H1 (cell line): ENCODE results near the gene MDK. TPM values are rescaled to one million over a fixed set of nuclear protein-coding genes. Genes with fewer than 3 reads are reported as not detected.

Source experiments
- CTCF ChIA-PET: fragments of 300-600 bp; sonication (Branson Sonifier 250); formaldehyde crosslinking; loops from one replicate; lab custom pipeline; 2021; ENCODE audit not compliant: partially characterized antibody; lab: Charles Lee
- POLR2A ChIA-PET: fragments of 300-600 bp; sonication (Branson Sonifier 250); formaldehyde crosslinking; loops from one replicate; lab custom pipeline; 2021; ENCODE audit warnings: inconsistent platforms; ENCODE audit not compliant: partially characterized antibody; lab: Charles Lee
- DNase-seq, 2 experiments: peaks; one replicate each; pipeline versions ENCODE4 v3.0.0 to v3.0.0-alpha.2; 2010 to 2022; ENCODE audit warnings: low spot score in 2 of 2, low read depth in 1 of 2, mixed read lengths in 1 of 2
- FAIRE-seq: peaks from 2 replicates; lab custom pipeline; 2011; peaks lifted over from hg19 to GRCh38; lab: Jason Lieb, UNC
- H2AFZ ChIP-seq: 2 replicates; pipeline ENCODE4 v1.8.1; 2012; ENCODE audit warnings: low read length, inconsistent platforms
- H2AK5ac ChIP-seq: 2 replicates; pipeline ENCODE4 v1.6.1; 2013; ENCODE audit warnings: low read depth, low read length
- H2BK120ac ChIP-seq: replicated peaks from 2 replicates; pipeline ENCODE3; 2013; ENCODE audit warnings: low read depth, low read length, inconsistent platforms
- H2BK12ac ChIP-seq: 2 replicates; pipeline ENCODE4 v1.6.1; 2013; ENCODE audit warnings: low read depth, low read length
- H2BK15ac ChIP-seq: 2 replicates; pipeline ENCODE4 v1.6.1; 2013; ENCODE audit warnings: low read length
- H2BK20ac ChIP-seq: 2 replicates; pipeline ENCODE4 v1.6.1; 2013; ENCODE audit warnings: low read length
- H2BK5ac ChIP-seq: 2 replicates; pipeline ENCODE4 v1.6.1; 2013; ENCODE audit warnings: low read depth, low read length
- H3K14ac ChIP-seq: 2 replicates; pipeline ENCODE4 v1.6.1; 2013; ENCODE audit warnings: inconsistent platforms; ENCODE audit not compliant: insufficient read length
- H3K18ac ChIP-seq: 2 replicates; pipeline ENCODE4 v1.6.1; 2013; ENCODE audit warnings: low read length; ENCODE audit errors: extremely low read depth
- H3K23ac ChIP-seq: 2 replicates; pipeline ENCODE4 v1.6.1; 2013; ENCODE audit warnings: inconsistent platforms; ENCODE audit not compliant: insufficient read length
- H3K23me2 ChIP-seq: 2 replicates; pipeline ENCODE4 v1.6.1; 2013; ENCODE audit warnings: low read depth, low read length
- H3K27ac ChIP-seq: 2 replicates; pipeline ENCODE4 v1.6.1; 2011; ENCODE audit warnings: low read depth, low read length, inconsistent platforms
- H3K27me3 ChIP-seq, 4 experiments: replicated peaks in 1 of 4; 1 replicate in 1 of 4; 2 replicates in 3 of 4; pipeline versions ENCODE4 v1.6.1 to v1.8.1; 2011 to 2013; ENCODE audit warnings: low read length in 3 of 4, mild to moderate bottlenecking in 3 of 4, inconsistent platforms in 2 of 4, mixed read lengths in 2 of 4, moderate library complexity in 1 of 4; ENCODE audit not compliant: control insufficient read depth in 3 of 4, insufficient read depth in 3 of 4; ENCODE audit errors: extremely low read depth in 1 of 4
- H3K36me3 ChIP-seq, 4 experiments: 2 replicates each; pipeline versions ENCODE4 v1.6.1 to v1.8.1; 2011 to 2013; ENCODE audit warnings: mild to moderate bottlenecking in 4 of 4, low read length in 3 of 4, moderate library complexity in 2 of 4, control low read depth in 1 of 4, inconsistent platforms in 1 of 4; ENCODE audit not compliant: insufficient read depth in 4 of 4, control insufficient read depth in 2 of 4
- H3K4ac ChIP-seq: replicated peaks from 2 replicates; pipeline ENCODE3; 2013; ENCODE audit warnings: low read length, low read depth, mixed read lengths, inconsistent platforms; ENCODE audit not compliant: insufficient read length
- H3K4me1 ChIP-seq, 4 experiments: replicated peaks in 1 of 4; 1 replicate in 1 of 4; 2 replicates in 3 of 4; pipeline versions ENCODE4 v1.6.1 to v1.8.1; 2011 to 2013; ENCODE audit warnings: low read length in 3 of 4, inconsistent platforms in 2 of 4, mixed read lengths in 1 of 4; ENCODE audit not compliant: insufficient read depth in 4 of 4, control insufficient read depth in 3 of 4
- H3K4me2 ChIP-seq, 2 experiments: 2 replicates each; pipeline versions ENCODE4 v1.6.1 to v1.8.1; 2011 to 2013; ENCODE audit warnings: low read depth in 2 of 2, low read length in 2 of 2, control low read depth in 1 of 2, inconsistent platforms in 1 of 2, mild to moderate bottlenecking in 1 of 2; ENCODE audit not compliant: insufficient read depth in 1 of 2
- H3K4me3 ChIP-seq, 4 experiments: fragments of 200-600, 300-600 bp in 1 of 4; sonication (generic), shearing (Covaris generic), sonication (Bioruptor Twin) in 1 of 4; 2 replicates each; pipeline versions ENCODE4 v1.5.1 to v1.8.1; 2011 to 2016; ENCODE audit warnings: low read length in 4 of 4, low read depth in 3 of 4, control low read depth in 2 of 4, inconsistent platforms in 2 of 4, mild to moderate bottlenecking in 2 of 4, mixed read lengths in 1 of 4, moderate library complexity in 1 of 4; ENCODE audit not compliant: insufficient read depth in 2 of 4; ENCODE audit errors: extremely low read depth in 1 of 4
- H3K56ac ChIP-seq: replicated peaks from 2 replicates; pipeline ENCODE3; 2013; ENCODE audit warnings: low read depth, mild to moderate bottlenecking, mixed read lengths, low read length, inconsistent platforms; ENCODE audit not compliant: insufficient read length
- H3K79me1 ChIP-seq: 2 replicates; pipeline ENCODE4 v1.6.1; 2013; ENCODE audit warnings: low read depth, low read length, control low read depth
- H3K79me2 ChIP-seq, 2 experiments: 2 replicates each; pipeline versions ENCODE4 v1.6.1 to v1.8.1; 2012 to 2013; ENCODE audit warnings: low read length in 2 of 2, mild to moderate bottlenecking in 2 of 2, inconsistent platforms in 1 of 2; ENCODE audit not compliant: insufficient read depth in 2 of 2, control insufficient read depth in 1 of 2
- H3K9ac ChIP-seq, 4 experiments: replicated peaks in 1 of 4; 1 replicate in 1 of 4; 2 replicates in 3 of 4; pipeline versions ENCODE4 v1.6.1 to v1.8.1; 2011 to 2013; ENCODE audit warnings: low read depth in 3 of 4, low read length in 3 of 4, control low read depth in 2 of 4, mild to moderate bottlenecking in 2 of 4, moderate library complexity in 2 of 4, inconsistent platforms in 1 of 4; ENCODE audit errors: extremely low read depth in 1 of 4
- H3K9me3 ChIP-seq, 2 experiments: 2 replicates each; pipeline versions ENCODE4 v1.6.1 to v1.8.1; 2012 to 2013; ENCODE audit warnings: mild to moderate bottlenecking in 2 of 2, moderate library complexity in 2 of 2, control low read depth in 1 of 2, inconsistent platforms in 1 of 2, low read depth in 1 of 2, low read length in 1 of 2, mixed read lengths in 1 of 2; ENCODE audit not compliant: insufficient read depth in 2 of 2
- H4K20me1 ChIP-seq, 2 experiments: replicated peaks in 1 of 2; 2 replicates each; pipeline versions ENCODE3 to v1.8.1; 2011 to 2013; ENCODE audit warnings: inconsistent platforms in 2 of 2, low read length in 2 of 2, mild to moderate bottlenecking in 1 of 2; ENCODE audit not compliant: insufficient read depth in 2 of 2, control insufficient read depth in 1 of 2
- H4K5ac ChIP-seq: 2 replicates; pipeline ENCODE4 v1.6.1; 2013; ENCODE audit warnings: low read length, low read depth, mixed read lengths, inconsistent platforms; ENCODE audit not compliant: insufficient read length
- H4K8ac ChIP-seq: 2 replicates; pipeline ENCODE4 v1.8.0; 2013; ENCODE audit warnings: mild to moderate bottlenecking, moderate library complexity, low read length, inconsistent platforms; ENCODE audit not compliant: insufficient read depth; ENCODE audit errors: extremely low read depth
- H4K91ac ChIP-seq: replicated peaks from 2 replicates; pipeline ENCODE3; 2013; ENCODE audit warnings: low read length, mixed read lengths, inconsistent platforms; ENCODE audit not compliant: insufficient read length
- GTF2F1 ChIP-seq: IDR thresholded peaks from 2 replicates; pipeline ENCODE4 v1.6.1; 2012; ENCODE audit warnings: low read depth, low read length, improper control_type of control experiment, borderline replicate concordance
- SAP30 ChIP-seq: fragments of 300-600 bp; sonication (generic); IDR thresholded peaks from 2 replicates; pipeline ENCODE4 v1.7.1; 2012; ENCODE audit warnings: low read length, moderate library complexity, mild to moderate bottlenecking, inconsistent platforms; ENCODE audit not compliant: insufficient read depth, insufficient replicate concordance
- TAF1 ChIP-seq: IDR thresholded peaks from 2 replicates; pipeline ENCODE4 v1.6.1; 2011; ENCODE audit warnings: mild to moderate bottlenecking, low read depth, low read length
- WGBS, 2 experiments: shearing (Covaris generic) in 1 of 2; methylation state at CpG; one replicate each; pipeline versions ENCODE4 v1.1.6 to v1.1.7; 2013 to 2015; ENCODE audit warnings: low lambda C conversion rate in 2 of 2, mixed read lengths in 2 of 2, inconsistent platforms in 1 of 2, low coverage in 1 of 2, missing lambda C conversion rate in 1 of 2; ENCODE audit not compliant: insufficient replicate concordance in 2 of 2, insufficient coverage in 1 of 2, insufficient read length in 1 of 2; ENCODE audit errors: extremely low coverage in 1 of 2, missing lambda C conversion rate in 1 of 2; 5-methylcytosine and 5-hydroxymethylcytosine counted together
- polyA plus RNA-seq, 7 experiments: library from polyadenylated mRNA; depleted of rRNA in 3 of 7; stranded (reverse) in 5 of 7; unstranded in 2 of 7; fragments of >200 nt in 5 of 7; fragments of 200-250 nt in 2 of 7; gene quantifications; 1 replicate in 5 of 7; 2 replicates in 1 of 7; 4 replicates in 1 of 7; pipeline versions ENCODE4 v1.2.1 to v1.2.3, GENCODE V29; 2011 to 2013; ENCODE audit warnings: missing spikeins in 2 of 7, mixed read lengths in 2 of 7
- total RNA-seq: library from RNA; stranded (reverse); fragmentation: NEBNext Ultra II Directional; extraction: Animal tissue kit (Norgen Biotek cat#: 25700); gene quantifications from 2 replicates; pipeline ENCODE4 v1.2.1, GENCODE V29; 2021

Gene MDK
- total and polyA plus RNA-seq, 2 of the 8 experiments (the other 6 are each of a cell fraction or from before 2014, with no cell fraction given), result 309 to 606 TPM

GRCh38 chr11:46386674-46387073, 5.2 kb downstream of the MDK start:
- H2BK20ac ChIP-seq, result no peak overlapping the region
- no peak overlapping the region for H3K4me3 ChIP-seq
- no peak overlapping the region for H2BK120ac ChIP-seq
- ChIA-PET POLR2A (interaction anchor here (0.7 kb wide), 1 partner anchor 33 kb away, joined by 3 read pairs; no protein-coding TSS in a partner anchor), CTCF (interaction anchor here (1.1 to 7.7 kb wide), 9 partner anchors 9 to 309 kb away, joined by 3 to 124 read pairs (median 25); no protein-coding TSS in a partner anchor)
- no peak overlapping the region for H2BK12ac ChIP-seq
- peaks cover 20% of the 10 kb centered on the region; the same call in 1 of the 2 replicates for H3K23me2 ChIP-seq
- 91% methylated on average over 4 of the region's 4 CpGs; no CpG with 5 or more reads in 1 of the 2 experiments for WGBS, 2 experiments
- no peak overlapping the region for H3K56ac ChIP-seq
- no peaks in the 10 kb centered on the region for H3K79me1 ChIP-seq
- no peak overlapping the region for H3K14ac ChIP-seq
- no peaks in the 10 kb centered on the region; a peak in 1 of 4 replicates for H3K9me3 ChIP-seq
- no peak overlapping the region for H3K4me2 ChIP-seq
- H3K4ac ChIP-seq, result no peak overlapping the region
- no peak overlapping the region for H4K8ac ChIP-seq
- H2AK5ac ChIP-seq, result no peak overlapping the region
- H3K9ac ChIP-seq, result no peak overlapping the region
- no peak overlapping the region for H3K23ac ChIP-seq
- peaks cover 5 to 24% of the 10 kb centered on the region in 2 experiments for H4K20me1 ChIP-seq
- FAIRE-seq (no peak), DNase-seq (no peak)
- H3K27ac ChIP-seq, result no peak overlapping the region
- no peak overlapping the region for H2BK5ac ChIP-seq
- no peak for TF ChIP-seq GTF2F1
- TF ChIP-seq SAP30, result no peak
- TF ChIP-seq TAF1, result no peak
- TF ChIP-seq, all 59 proteins: peak for 0
- Histone ChIP-seq H2BK15ac (no peak overlapping the region), H2AFZ (no peak overlapping the region), H3K79me2 (no peaks in the 10 kb centered on the region; a peak in 1 of 4 replicates), H4K5ac (no peak overlapping the region), H3K18ac (no peak overlapping the region), H4K91ac (no peak overlapping the region), H3K4me1 (peaks cover 3 to 25% (median 21%) of the 10 kb centered on the region in 4 experiments), H3K27me3 (peaks cover 19 to 45% (median 38%) of the 10 kb centered on the region in 4 experiments), H3K36me3 (peaks cover 0 to 4% (median 0%) of the 10 kb centered on the region in 4 experiments; a peak in 2 of 8 replicates)
